ENCODE measurements around the gene PARD3. TPM values are rescaled to one million over a fixed set of nuclear protein-coding genes. Genes with fewer than 3 reads are reported as not detected.

The PARD3 gene
- total and polyA plus RNA-seq, 12 donors: 17.0 to 93.8 (median 47.3) TPM

DNA sequence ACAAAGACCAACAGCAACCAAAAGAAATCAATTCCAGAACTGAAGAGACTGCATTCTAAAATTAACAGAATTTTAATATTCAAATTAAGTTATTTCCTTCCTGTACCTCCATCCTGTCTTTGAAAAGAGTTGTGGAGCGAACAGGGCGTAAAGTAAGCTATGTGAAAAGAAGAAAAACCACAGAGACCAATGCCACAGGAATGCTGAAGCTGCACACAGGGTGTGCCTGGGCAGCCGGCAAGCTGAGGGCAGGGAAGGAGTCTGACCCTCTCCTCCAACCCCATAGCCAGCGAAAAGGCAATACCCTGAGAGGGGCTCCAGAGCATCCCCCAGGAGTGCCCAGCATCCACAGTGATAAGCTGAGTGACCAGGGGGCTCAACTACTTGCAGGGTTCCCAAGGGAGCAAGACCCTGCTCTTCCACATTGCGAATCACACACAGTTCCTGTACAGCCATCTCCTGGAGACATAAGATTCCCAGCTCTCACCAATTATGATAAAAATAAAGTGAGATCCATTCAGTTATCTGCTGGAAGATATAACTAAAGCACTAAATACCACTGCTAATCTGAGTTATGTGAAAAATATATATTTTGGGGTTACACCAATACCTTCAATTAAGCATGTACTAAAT is 93.8 kb downstream of the PARD3 start:
- no peak for DNase-seq
- TF ChIP-seq, protein P1, sequence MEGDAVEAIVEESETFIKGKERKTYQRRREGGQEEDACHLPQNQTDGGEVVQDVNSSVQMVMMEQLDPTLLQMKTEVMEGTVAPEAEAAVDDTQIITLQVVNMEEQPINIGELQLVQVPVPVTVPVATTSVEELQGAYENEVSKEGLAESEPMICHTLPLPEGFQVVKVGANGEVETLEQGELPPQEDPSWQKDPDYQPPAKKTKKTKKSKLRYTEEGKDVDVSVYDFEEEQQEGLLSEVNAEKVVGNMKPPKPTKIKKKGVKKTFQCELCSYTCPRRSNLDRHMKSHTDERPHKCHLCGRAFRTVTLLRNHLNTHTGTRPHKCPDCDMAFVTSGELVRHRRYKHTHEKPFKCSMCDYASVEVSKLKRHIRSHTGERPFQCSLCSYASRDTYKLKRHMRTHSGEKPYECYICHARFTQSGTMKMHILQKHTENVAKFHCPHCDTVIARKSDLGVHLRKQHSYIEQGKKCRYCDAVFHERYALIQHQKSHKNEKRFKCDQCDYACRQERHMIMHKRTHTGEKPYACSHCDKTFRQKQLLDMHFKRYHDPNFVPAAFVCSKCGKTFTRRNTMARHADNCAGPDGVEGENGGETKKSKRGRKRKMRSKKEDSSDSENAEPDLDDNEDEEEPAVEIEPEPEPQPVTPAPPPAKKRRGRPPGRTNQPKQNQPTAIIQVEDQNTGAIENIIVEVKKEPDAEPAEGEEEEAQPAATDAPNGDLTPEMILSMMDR (IDR thresholded peaks at IDR 0.05): no peak
- TF ChIP-seq POLR2A (IDR thresholded peaks at IDR 0.05): no peak
- no peak overlapping the region for H3K27ac ChIP-seq
- no peaks in the 10 kb centered on the region for H3K27me3 ChIP-seq
- H3K9me3 ChIP-seq (replicated peaks in 1 of 3): no peaks in the 10 kb centered on the region
- no peak overlapping the region for H3K4me3 ChIP-seq
- no peaks in the 10 kb centered on the region for H3K36me3 ChIP-seq (replicated peaks in 1 of 2)
- peaks cover 0 to 24% of the 10 kb centered on the region in 2 donors for H3K4me1 ChIP-seq (replicated peaks in 1 of 2)
- WGBS, 4 donors: 73 to 79% (median 76%) methylated on average over 5 of the region's 5 CpGs
- intact Hi-C loops (cut with DNase I): loop anchor here in 1 of 2 donors (10.0 kb wide), 2 partner anchors 57 to 93 kb away; partner anchors contain the start of gene PARD3

DNA sequence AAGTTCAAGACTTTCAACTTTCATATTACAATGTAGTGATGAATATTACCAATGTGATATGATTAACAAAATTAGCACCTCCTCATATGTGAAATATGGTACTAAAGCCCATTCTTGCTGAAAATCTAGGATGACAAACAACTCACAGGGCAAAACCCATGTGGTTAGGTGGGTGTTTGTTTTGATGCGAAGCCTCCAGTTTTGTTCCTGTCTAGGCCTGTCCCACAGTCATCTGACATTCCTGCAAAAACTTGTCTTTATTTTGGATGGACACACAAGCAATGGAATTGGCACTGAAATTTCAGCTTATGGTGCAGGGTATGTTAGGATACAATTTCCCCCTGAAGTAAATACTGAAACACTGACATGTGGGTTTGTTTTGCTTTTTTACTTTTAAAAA is 95.3 kb downstream of the PARD3 start:
- TF ChIP-seq POLR2A (IDR thresholded peaks at IDR 0.05): no peak
- TF ChIP-seq, protein P1 (IDR thresholded peaks at IDR 0.05): no peak
- no peaks in the 10 kb centered on the region for H3K27me3 ChIP-seq
- no peaks in the 10 kb centered on the region for H3K9me3 ChIP-seq (replicated peaks in 1 of 3)
- DNase-seq: no peak
- peaks cover 0 to 23% of the 10 kb centered on the region in 2 donors for H3K4me1 ChIP-seq (replicated peaks in 1 of 2)
- H3K4me3 ChIP-seq: no peak overlapping the region
- H3K36me3 ChIP-seq (replicated peaks in 1 of 2): no peaks in the 10 kb centered on the region
- intact Hi-C loops (cut with DNase I): loop anchor here in 1 of 2 donors (10.0 kb wide), 2 partner anchors 55 to 95 kb away; partner anchors contain the start of gene PARD3
- H3K27ac ChIP-seq: no peak overlapping the region
- 40 to 100% (median 81%) methylated on average over 1 of the region's 1 CpG for WGBS, 4 donors

DNA sequence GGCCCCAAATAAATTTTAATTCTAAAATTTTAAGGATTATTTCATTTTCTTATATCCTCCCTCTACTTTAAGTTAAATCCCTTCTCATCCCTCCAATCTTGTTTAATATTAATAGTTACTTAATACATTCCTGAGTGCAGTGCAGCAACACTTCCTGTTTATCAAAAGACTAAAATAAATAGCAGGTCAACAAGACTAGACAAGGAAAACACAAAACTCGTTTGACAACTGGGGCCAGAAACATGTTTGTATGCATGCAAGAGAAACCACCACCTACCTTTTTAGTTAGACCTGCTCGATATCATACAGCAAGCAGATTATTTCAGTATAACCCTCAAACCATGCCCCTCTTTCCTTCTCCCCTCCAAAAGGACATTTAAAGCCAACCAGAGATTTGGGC is 95.8 kb downstream of the PARD3 start:
- Histone ChIP-seq H3K4me1 (replicated peaks in 1 of 2) (peaks cover 0 to 20% of the 10 kb centered on the region in 2 donors), H3K27ac (no peak overlapping the region), H3K4me3 (no peak overlapping the region), H3K27me3 (no peaks in the 10 kb centered on the region), H3K36me3 (replicated peaks in 1 of 2) (no peaks in the 10 kb centered on the region), H3K9me3 (replicated peaks in 1 of 3) (no peaks in the 10 kb centered on the region)
- TF ChIP-seq, protein P1 (IDR thresholded peaks at IDR 0.05): no peak
- no peak for TF ChIP-seq POLR2A (IDR thresholded peaks at IDR 0.05)
- DNase-seq: no peak
- intact Hi-C loops (cut with DNase I): no loop called here
- 56 to 66% (median 61%) methylated on average over 2 of the region's 2 CpGs for WGBS, 4 donors

DNA sequence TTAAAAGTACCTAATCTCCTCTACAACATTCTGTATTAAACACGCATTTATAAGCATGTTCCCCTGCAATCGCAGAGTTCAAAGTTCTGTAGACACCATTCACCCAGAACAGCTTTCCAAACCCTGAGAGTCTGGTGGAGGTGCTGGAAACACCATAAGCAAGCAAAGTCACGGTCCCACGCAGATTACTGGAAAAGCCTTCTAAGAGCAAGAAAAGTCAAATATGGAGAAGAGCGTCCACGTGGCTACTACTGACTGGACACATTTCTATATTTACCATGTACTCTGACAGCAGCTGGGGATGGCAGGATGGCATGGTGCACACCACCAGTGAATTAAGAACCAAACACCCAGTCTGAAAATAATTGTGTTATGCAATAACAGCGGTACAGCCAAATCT is 97.7 kb downstream of the PARD3 start:
- WGBS, 4 donors: 88 to 94% (median 91%) methylated on average over 7 of the region's 7 CpGs
- Histone ChIP-seq H3K9me3 (replicated peaks in 1 of 3) (no peaks in the 10 kb centered on the region), H3K27ac (no peak overlapping the region), H3K27me3 (no peaks in the 10 kb centered on the region), H3K4me1 (replicated peaks in 1 of 2) (peaks cover 6 to 22% of the 10 kb centered on the region in 2 donors), H3K4me3 (no peak overlapping the region), H3K36me3 (replicated peaks in 1 of 2) (no peaks in the 10 kb centered on the region)
- no peak for TF ChIP-seq POLR2A (IDR thresholded peaks at IDR 0.05)
- TF ChIP-seq, protein P1 (IDR thresholded peaks at IDR 0.05): no peak
- intact Hi-C loops (cut with DNase I): no loop called here
- DNase-seq: no peak
